K562 (cell line): Measurements from ENCODE around the gene MEIS1. TPM values are rescaled to one million over a fixed set of nuclear protein-coding genes. Genes with fewer than 3 reads are reported as not detected.

Source experiments
- ATAC-seq: fragments of 200-7000 bp; cut with Tn5 transposase; 3 replicates; pipeline ENCODE4 v1.9.1; 2020; ENCODE audit warnings: moderate library complexity
- BruUV-seq: library from RNA; stranded (reverse); fragments of 400-500 nt; replicated peaks from 2 replicates; lab custom pipeline; 2021; lab: Mats Ljungman, UMichigan
- CTCF ChIA-PET: fragments of 300-600 bp; formaldehyde crosslinking; extraction: SDS; loops from one replicate; lab custom pipeline; 2021; ENCODE audit warnings: low intra/inter-chr PET ratio; lab: Yijun Ruan, JAX
- POLR2A ChIA-PET: fragments of 300-600, 350-650 bp; sonication (Branson Sonifier 250); formaldehyde crosslinking; extraction: SDS; loops from one replicate; lab custom pipeline; 2021; ENCODE audit warnings: antibody characterized with exemption, inconsistent platforms; lab: Yijun Ruan, JAX
- DNase-seq, 4 experiments: peaks; one replicate each; pipeline versions ENCODE4 v3.0.0 to v3.0.0-alpha.2; 2011 to 2018; ENCODE audit warnings: low spot score in 3 of 4, mixed read lengths in 3 of 4; ENCODE audit errors: extremely low read depth in 1 of 4
- FAIRE-seq: peaks from 2 replicates; lab custom pipeline; 2011; peaks lifted over from hg19 to GRCh38; lab: Jason Lieb, UNC
- H2AFZ ChIP-seq: 2 replicates; pipeline ENCODE4 v1.6.0; 2011; ENCODE audit warnings: low read depth, low read length, control low read depth, inconsistent platforms
- H3K27ac ChIP-seq: fragments of 200-600 bp; 3 replicates; pipeline ENCODE4 v1.8.0; 2011; ENCODE audit warnings: low read depth, mild to moderate bottlenecking, control low read depth, inconsistent platforms, low read length, moderate library complexity, mixed read lengths; ENCODE audit errors: extremely low read depth
- H3K27me3 ChIP-seq, 2 experiments: fragments of 300-600 bp in 1 of 2; 2 replicates in 1 of 2; 3 replicates in 1 of 2; pipeline versions ENCODE4 v1.6.0 to v1.8.0; 2011; ENCODE audit warnings: inconsistent platforms in 2 of 2, low read length in 2 of 2, mild to moderate bottlenecking in 1 of 2, mixed read lengths in 1 of 2, moderate library complexity in 1 of 2; ENCODE audit not compliant: control insufficient read depth in 2 of 2, insufficient read depth in 2 of 2
- H3K36me3 ChIP-seq: fragments of 300-600 bp; 3 replicates; pipeline ENCODE4 v1.8.0; 2011; ENCODE audit warnings: mild to moderate bottlenecking, low read length, inconsistent platforms; ENCODE audit not compliant: control insufficient read depth, insufficient read depth
- H3K4me1 ChIP-seq, 2 experiments: fragments of 200-600 bp in 1 of 2; replicated peaks in 1 of 2; 2 replicates in 1 of 2; 3 replicates in 1 of 2; pipeline versions ENCODE4 v1.5.1 to v1.8.0; 2011; ENCODE audit warnings: inconsistent platforms in 2 of 2, low read length in 2 of 2, mild to moderate bottlenecking in 1 of 2, mixed read lengths in 1 of 2, moderate library complexity in 1 of 2; ENCODE audit not compliant: control insufficient read depth in 2 of 2, insufficient read depth in 2 of 2
- H3K4me2 ChIP-seq: 2 replicates; pipeline ENCODE4 v1.6.1; 2011; ENCODE audit warnings: low read length, control low read depth, inconsistent platforms, mixed read lengths; ENCODE audit not compliant: insufficient read depth
- H3K4me3 ChIP-seq: fragments of 200-600 bp; sonication (generic), shearing (Covaris generic); 2 replicates; pipeline ENCODE4 v1.5.1; 2016; ENCODE audit warnings: control low read depth, inconsistent platforms
- H3K79me2 ChIP-seq: fragments of 200-600 bp; 3 replicates; pipeline ENCODE4 v1.8.0; 2011; ENCODE audit warnings: low read length, inconsistent platforms; ENCODE audit not compliant: control insufficient read depth, insufficient read depth
- H3K9ac ChIP-seq, 2 experiments: 2 replicates each; pipeline versions ENCODE4 v1.6.0 to v1.6.1; 2011; ENCODE audit warnings: low read depth in 2 of 2, low read length in 2 of 2, control low read depth in 1 of 2, inconsistent platforms in 1 of 2, mild to moderate bottlenecking in 1 of 2, mixed read lengths in 1 of 2; ENCODE audit not compliant: insufficient read depth in 1 of 2
- H3K9me1 ChIP-seq: one replicate; pipeline ENCODE4 v1.6.0; 2011; ENCODE audit warnings: inconsistent platforms, mild to moderate bottlenecking, low read length, moderate library complexity; ENCODE audit not compliant: control insufficient read depth, insufficient read depth
- H3K9me3 ChIP-seq: replicated peaks from 2 replicates; pipeline ENCODE4 v1.5.1; 2011; ENCODE audit warnings: low read depth, low read length, inconsistent platforms; ENCODE audit not compliant: control insufficient read depth, insufficient read depth
- H4K20me1 ChIP-seq: replicated peaks from 2 replicates; pipeline ENCODE4 v1.6.1; 2011; ENCODE audit warnings: low read length, inconsistent platforms, mixed read lengths; ENCODE audit not compliant: control insufficient read depth, insufficient read depth
- ETV1 ChIP-seq: fragments of 450-650 bp; conservative IDR thresholded peaks from 2 replicates; pipeline ENCODE4 v1.6.1; 2016; ENCODE audit warnings: missing genetic modification characterization, control low read depth, low read depth, missing compliant biosample characterization
- FOXJ2 ChIP-seq: fragments of 200-800 bp; sonication (Bioruptor generic); IDR thresholded peaks from 2 replicates; pipeline ENCODE4 v1.6.1; 2016; ENCODE audit warnings: missing genetic modification characterization, missing compliant biosample characterization
- HDAC3 ChIP-seq: fragments of 450-650 bp; IDR thresholded peaks from 2 replicates; pipeline ENCODE4 v1.6.1; 2018; ENCODE audit warnings: borderline replicate concordance, mild to moderate bottlenecking, moderate library complexity; ENCODE audit not compliant: partially characterized antibody
- MTF1 ChIP-seq: fragments of 250-450 bp; sonication (Bioruptor Pico); IDR thresholded peaks from 2 replicates; pipeline ENCODE4 v1.9.0; 2021; ENCODE audit warnings: moderate library complexity, mild to moderate bottlenecking, inconsistent platforms, borderline replicate concordance
- NR4A1 ChIP-seq, 2 experiments: fragments of 250-450 bp in 1 of 2; fragments of 450-650 bp in 1 of 2; sonication (Bioruptor Pico) in 1 of 2; IDR thresholded peaks; 2 replicates each; pipeline versions ENCODE4 v1.4.0 to v1.6.1; 2016 to 2020; ENCODE audit warnings: mild to moderate bottlenecking in 2 of 2, missing compliant biosample characterization in 1 of 2, missing genetic modification characterization in 1 of 2, moderate library complexity in 1 of 2
- PATZ1 ChIP-seq: fragments of 250-450 bp; sonication (Bioruptor Pico); IDR thresholded peaks from 2 replicates; pipeline ENCODE4 v1.5.0; 2020; ENCODE audit warnings: mild to moderate bottlenecking, borderline replicate concordance
- SNRNP70 ChIP-seq: fragments of 200-400 bp; formaldehyde crosslinking; optimal IDR thresholded peaks from 2 replicates; pipeline ENCODE3; 2017; ENCODE audit warnings: low read depth, low read length
- SRSF1 ChIP-seq: fragments of 200-400 bp; formaldehyde crosslinking; IDR thresholded peaks from 2 replicates; pipeline ENCODE4 v1.6.1; 2017; ENCODE audit warnings: mild to moderate bottlenecking, low read depth, low read length, moderate library complexity
- ZBTB2 ChIP-seq: fragments of 450-650 bp; IDR thresholded peaks from 2 replicates; pipeline ENCODE4 v1.6.1; 2016; ENCODE audit warnings: antibody characterized with exemption
- WGBS: fragments of 100-300 bp; shearing (Covaris generic); methylation state at CpG from one replicate; pipeline ENCODE4 v1.1.6; 2016; ENCODE audit warnings: low coverage, mixed read lengths; ENCODE audit not compliant: insufficient coverage; ENCODE audit errors: missing lambda C conversion rate; 5-methylcytosine and 5-hydroxymethylcytosine counted together
- in situ Hi-C: fragments of 300-500 bp; cut with MboI; formaldehyde crosslinking; loops from 4 replicates; pipeline ENCODE4 v1.15.0; 2018; ENCODE audit warnings: inconsistent platforms, mixed read lengths
- intact Hi-C: fragments of 100-400 bp; cut with micrococcal nuclease; formaldehyde crosslinking; loops from 2 replicates; pipeline ENCODE4 v1.14.2; 2022
- polyA plus RNA-seq, 8 experiments: library from polyadenylated mRNA; depleted of rRNA in 4 of 8; stranded (reverse) in 5 of 8; unstranded in 3 of 8; fragments of >200 nt; fragmentation: Nextera tagmentation in 2 of 8; fragmentation: Illumina TruSeq in 1 of 8; extraction: Ambion mirVana in 2 of 8; extraction: Trizol in 1 of 8; gene quantifications; 2 replicates each; pipeline versions ENCODE4 v1.2.1 to v1.2.3, GENCODE V29; 2011 to 2014; ENCODE audit warnings: inconsistent platforms in 1 of 8, missing spikeins in 1 of 8
- total RNA-seq, 7 experiments: library from RNA; depleted of rRNA in 6 of 7; stranded (reverse); fragments of >200 nt in 6 of 7; fragmentation: Illumina TruSeq in 2 of 7; extraction: Trizol in 2 of 7; gene quantifications; 2 replicates each; pipeline versions ENCODE4 v1.2.1 to v1.2.3, GENCODE V29; 2011 to 2021; ENCODE audit warnings: low replicate concordance in 1 of 7
- TF ChIP-seq, protein P1 (sequence below): IDR thresholded peaks from 3 replicates; pipeline ENCODE4 v1.6.1; 2011; ENCODE audit warnings: borderline replicate concordance, mild to moderate bottlenecking, moderate library complexity; ENCODE audit not compliant: insufficient read length; ENCODE audit errors: extremely low read depth

Gene MEIS1
- total and polyA plus RNA-seq, 9 of the 15 experiments (the other 6 are each of a cell fraction or from before 2014, with no cell fraction given): 2.3 to 9.0 (median 5.9) TPM

GRCh38 chr2:66581339-66582103 is 146.6 kb downstream of the MEIS1 start (continued):
- TF ChIP-seq SRSF1: no peak
- TF ChIP-seq, all 486 proteins: peak for 0

- Histone ChIP-seq H3K4me2 (no peak overlapping the region), H3K9ac (no peak overlapping the region), H3K27ac (no peak overlapping the region), H3K36me3 (no peaks in the 10 kb centered on the region), H3K9me1 (no peaks in the 10 kb centered on the region), H4K20me1 (no peaks in the 10 kb centered on the region), H3K27me3 (peaks cover 38 to 41% of the 10 kb centered on the region in 2 experiments), H3K4me1 (peaks cover 0 to 12% of the 10 kb centered on the region in 2 experiments; a peak in 2 of 5 replicates), H3K79me2 (no peaks in the 10 kb centered on the region), H3K9me3 (no peaks in the 10 kb centered on the region), H3K4me3 (no peak overlapping the region), H2AFZ (no peak overlapping the region)
- ChIA-PET POLR2A (no interaction called here), CTCF (no interaction called here)
- no TSS peak for BruUV-seq
- FAIRE-seq (no peak), DNase-seq (no peak), ATAC-seq (no peak)
- intact Hi-C loops: loop anchor here (10.0 kb wide), 1 partner anchor 1262 kb away; no protein-coding TSS in a partner anchor
- WGBS: 9% methylated on average over 35 of the region's 36 CpGs
- in situ Hi-C loops: no loop called here
- no peak for TF ChIP-seq SNRNP70
- no peak for TF ChIP-seq NR4A1 (CRISPR knock-in tag; IDR thresholded peaks at IDR 0.05)
- no peak for TF ChIP-seq NR4A1 (tag; IDR thresholded peaks at IDR 0.05)
- TF ChIP-seq HDAC3: no peak
- no peak for TF ChIP-seq ZBTB2
- TF ChIP-seq PATZ1 (CRISPR knock-in tag): no peak
- no peak for TF ChIP-seq MTF1 (CRISPR knock-in tag)
- no peak for TF ChIP-seq ETV1 (tag)
- no peak for TF ChIP-seq FOXJ2 (tag)
- TF ChIP-seq, protein P1, sequence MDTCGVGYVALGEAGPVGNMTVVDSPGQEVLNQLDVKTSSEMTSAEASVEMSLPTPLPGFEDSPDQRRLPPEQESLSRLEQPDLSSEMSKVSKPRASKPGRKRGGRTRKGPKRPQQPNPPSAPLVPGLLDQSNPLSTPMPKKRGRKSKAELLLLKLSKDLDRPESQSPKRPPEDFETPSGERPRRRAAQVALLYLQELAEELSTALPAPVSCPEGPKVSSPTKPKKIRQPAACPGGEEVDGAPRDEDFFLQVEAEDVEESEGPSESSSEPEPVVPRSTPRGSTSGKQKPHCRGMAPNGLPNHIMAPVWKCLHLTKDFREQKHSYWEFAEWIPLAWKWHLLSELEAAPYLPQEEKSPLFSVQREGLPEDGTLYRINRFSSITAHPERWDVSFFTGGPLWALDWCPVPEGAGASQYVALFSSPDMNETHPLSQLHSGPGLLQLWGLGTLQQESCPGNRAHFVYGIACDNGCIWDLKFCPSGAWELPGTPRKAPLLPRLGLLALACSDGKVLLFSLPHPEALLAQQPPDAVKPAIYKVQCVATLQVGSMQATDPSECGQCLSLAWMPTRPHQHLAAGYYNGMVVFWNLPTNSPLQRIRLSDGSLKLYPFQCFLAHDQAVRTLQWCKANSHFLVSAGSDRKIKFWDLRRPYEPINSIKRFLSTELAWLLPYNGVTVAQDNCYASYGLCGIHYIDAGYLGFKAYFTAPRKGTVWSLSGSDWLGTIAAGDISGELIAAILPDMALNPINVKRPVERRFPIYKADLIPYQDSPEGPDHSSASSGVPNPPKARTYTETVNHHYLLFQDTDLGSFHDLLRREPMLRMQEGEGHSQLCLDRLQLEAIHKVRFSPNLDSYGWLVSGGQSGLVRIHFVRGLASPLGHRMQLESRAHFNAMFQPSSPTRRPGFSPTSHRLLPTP: no peak
Measured at GRCh38 chr2:66582104-66582986, 147.4 kb downstream of the MEIS1 start.
